ENCODE results near the gene MYOG.

Gene MYOG

DNA sequence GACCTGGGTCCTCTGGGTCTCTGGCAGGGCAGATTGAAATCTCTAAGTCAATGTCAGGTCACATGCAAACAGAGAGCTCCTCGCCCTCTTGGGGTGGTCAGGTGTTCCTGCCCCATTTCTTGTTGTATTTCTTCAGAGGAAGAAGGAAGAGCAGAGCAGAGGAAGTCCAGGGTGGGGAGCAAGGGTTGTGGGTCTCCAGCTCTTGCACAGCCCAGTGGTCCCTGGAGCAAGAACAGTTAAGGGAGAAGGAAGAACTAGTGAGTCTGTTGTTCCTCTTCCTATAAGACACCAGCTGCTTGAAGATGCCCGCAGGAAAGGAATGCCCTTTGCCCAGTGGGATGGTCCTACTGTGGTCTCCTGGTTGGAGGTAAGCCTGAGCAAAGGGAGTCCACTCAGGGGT, 26.3 kb downstream of the MYOG start:
- POLR2A ChIA-PET = no interaction called here
- TF ChIP-seq, protein P1, sequence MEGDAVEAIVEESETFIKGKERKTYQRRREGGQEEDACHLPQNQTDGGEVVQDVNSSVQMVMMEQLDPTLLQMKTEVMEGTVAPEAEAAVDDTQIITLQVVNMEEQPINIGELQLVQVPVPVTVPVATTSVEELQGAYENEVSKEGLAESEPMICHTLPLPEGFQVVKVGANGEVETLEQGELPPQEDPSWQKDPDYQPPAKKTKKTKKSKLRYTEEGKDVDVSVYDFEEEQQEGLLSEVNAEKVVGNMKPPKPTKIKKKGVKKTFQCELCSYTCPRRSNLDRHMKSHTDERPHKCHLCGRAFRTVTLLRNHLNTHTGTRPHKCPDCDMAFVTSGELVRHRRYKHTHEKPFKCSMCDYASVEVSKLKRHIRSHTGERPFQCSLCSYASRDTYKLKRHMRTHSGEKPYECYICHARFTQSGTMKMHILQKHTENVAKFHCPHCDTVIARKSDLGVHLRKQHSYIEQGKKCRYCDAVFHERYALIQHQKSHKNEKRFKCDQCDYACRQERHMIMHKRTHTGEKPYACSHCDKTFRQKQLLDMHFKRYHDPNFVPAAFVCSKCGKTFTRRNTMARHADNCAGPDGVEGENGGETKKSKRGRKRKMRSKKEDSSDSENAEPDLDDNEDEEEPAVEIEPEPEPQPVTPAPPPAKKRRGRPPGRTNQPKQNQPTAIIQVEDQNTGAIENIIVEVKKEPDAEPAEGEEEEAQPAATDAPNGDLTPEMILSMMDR (IDR thresholded peaks at IDR 0.05; ENCODE audit: insufficient read depth, low read length, missing control alignments) = no peak
- CTCF ChIA-PET = interaction anchor here (0.8 to 15.3 kb wide), 8 partner anchors 9 to 213 kb away, joined by 3 to 152 read pairs (median 4); no protein-coding TSS in a partner anchor
- H3K4me3 ChIP-seq (ENCODE audit: low read depth, low read length) = no peak overlapping the region
- no peak for DNase-seq (ENCODE audit: low read depth, low spot score)

DNA sequence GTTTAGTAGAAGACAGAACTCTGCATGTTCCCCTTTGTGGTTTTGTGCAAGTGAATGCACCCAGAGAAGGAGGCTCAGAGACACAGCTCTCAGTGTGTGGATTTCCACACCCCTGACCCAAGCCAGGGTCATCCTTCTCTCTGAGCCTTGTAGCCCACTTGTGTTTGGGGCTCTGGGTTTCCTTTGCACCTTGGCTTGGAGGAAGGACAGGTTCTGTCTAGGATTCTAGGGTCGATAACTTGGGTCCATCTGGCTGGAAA, 27.2 kb downstream of the MYOG start:
- ChIA-PET CTCF (interaction anchor here (0.8 to 15.3 kb wide), 11 partner anchors 8 to 214 kb away, joined by 3 to 152 read pairs (median 4); no protein-coding TSS in a partner anchor), POLR2A (no interaction called here)
- no peak for DNase-seq (ENCODE audit: low read depth, low spot score)
- TF ChIP-seq, protein P1 (IDR thresholded peaks at IDR 0.05; ENCODE audit: insufficient read depth, low read length, missing control alignments) = no peak
- no peak overlapping the region for H3K4me3 ChIP-seq (ENCODE audit: low read depth, low read length)

DNA sequence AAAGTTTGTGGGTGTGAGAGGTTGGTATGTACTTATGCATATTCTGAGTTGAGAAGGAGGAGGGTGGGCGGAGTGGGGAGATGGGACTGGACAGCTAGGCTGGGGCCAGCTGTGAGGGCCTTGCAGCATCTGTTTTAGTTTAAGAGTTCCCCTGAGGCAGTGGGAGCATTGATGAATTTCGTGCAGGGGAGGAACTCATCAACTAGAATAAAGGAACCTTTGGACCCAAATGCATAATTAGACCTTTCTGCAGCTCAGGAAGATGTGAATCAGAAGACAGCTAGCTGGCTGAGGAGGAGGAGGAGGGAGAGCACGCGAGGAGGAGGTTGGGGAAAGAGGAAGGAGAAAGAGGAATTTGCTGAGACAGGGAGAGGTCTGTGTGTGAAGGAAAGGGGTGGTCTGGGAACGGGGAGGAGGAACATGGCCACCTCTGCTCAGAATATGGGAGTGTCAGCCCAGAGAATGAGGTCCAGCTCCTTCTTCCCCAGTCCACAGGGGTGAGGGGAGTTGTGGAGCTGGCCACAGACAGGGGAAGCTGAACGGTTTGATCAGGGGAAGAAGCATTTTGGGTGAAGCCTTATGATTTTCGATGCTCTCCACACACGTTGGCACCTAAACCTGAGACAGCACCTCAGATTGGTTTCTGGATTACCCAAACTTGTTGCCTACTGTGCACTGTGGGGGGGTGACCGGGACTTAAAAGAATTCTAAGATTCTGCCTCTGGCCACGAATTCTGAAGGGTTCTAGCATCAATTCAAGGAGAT, 27.7 kb downstream of the MYOG start:
- no peak overlapping the region for H3K4me3 ChIP-seq (ENCODE audit: low read depth, low read length)
- ChIA-PET POLR2A (no interaction called here), CTCF (interaction anchor here (0.9 to 15.3 kb wide), 10 partner anchors 8 to 210 kb away, joined by 3 to 152 read pairs (median 5); no protein-coding TSS in a partner anchor)
- DNase-seq (ENCODE audit: low read depth, low spot score) = no peak
- TF ChIP-seq, protein P1 (IDR thresholded peaks at IDR 0.05; ENCODE audit: insufficient read depth, low read length, missing control alignments) = no peak

DNA sequence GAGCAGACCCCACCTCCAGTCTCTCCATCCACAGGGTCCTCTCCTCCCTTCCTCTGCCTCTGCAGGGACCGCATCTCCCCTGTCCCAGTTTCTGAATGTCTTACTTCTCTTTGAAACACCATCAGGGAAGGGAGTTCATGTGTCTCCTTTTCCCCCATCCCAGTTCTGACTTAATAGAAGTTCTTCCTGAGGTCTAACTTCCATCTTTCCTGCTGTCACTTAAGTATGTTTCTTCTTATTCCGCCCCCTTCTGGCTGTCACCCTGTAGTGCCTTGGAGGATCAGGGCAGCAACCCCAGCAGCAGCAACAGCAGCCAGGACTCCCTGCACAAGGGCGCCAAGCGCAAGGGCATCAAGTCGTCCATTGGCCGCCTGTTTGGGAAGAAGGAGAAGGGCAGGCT, 29.3 kb downstream of the MYOG start:
- no peak for DNase-seq (ENCODE audit: low read depth, low spot score)
- CTCF ChIA-PET = interaction anchor here (0.9 to 15.3 kb wide), 7 partner anchors 8 to 211 kb away, joined by 3 to 152 read pairs (median 8); no protein-coding TSS in a partner anchor
- POLR2A ChIA-PET = no interaction called here
- H3K4me3 ChIP-seq (ENCODE audit: low read depth, low read length) = no peak overlapping the region
- TF ChIP-seq, protein P1 (IDR thresholded peaks at IDR 0.05; ENCODE audit: insufficient read depth, low read length, missing control alignments) = no peak

DNA sequence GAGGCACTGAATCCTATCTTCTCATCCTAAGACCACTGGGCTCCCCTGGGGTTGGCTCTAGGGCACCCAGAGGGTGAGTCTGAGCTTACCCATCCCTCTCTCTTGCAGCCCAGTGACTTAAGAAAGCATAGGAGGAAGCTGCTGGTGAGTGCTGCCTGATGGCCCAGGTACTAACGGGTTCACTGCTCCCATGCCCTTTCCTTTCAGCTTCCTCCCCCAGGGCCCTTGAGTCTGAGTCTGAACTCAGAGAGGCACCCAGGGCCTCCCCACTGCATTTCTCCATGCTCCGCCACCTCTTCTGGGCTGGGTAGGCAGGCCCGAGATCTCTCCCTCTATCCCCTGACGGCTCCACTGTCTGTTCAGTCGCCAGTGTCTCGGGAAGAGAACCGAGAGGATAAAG, 29.8 kb downstream of the MYOG start:
- ChIA-PET POLR2A (no interaction called here), CTCF (interaction anchor here (0.8 to 15.3 kb wide), 7 partner anchors 8 to 212 kb away, joined by 3 to 152 read pairs (median 4); no protein-coding TSS in a partner anchor)
- no peak for DNase-seq (ENCODE audit: low read depth, low spot score)
- no peak overlapping the region for H3K4me3 ChIP-seq (ENCODE audit: low read depth, low read length)
- TF ChIP-seq, protein P1 (IDR thresholded peaks at IDR 0.05; ENCODE audit: insufficient read depth, low read length, missing control alignments) = no peak

DNA sequence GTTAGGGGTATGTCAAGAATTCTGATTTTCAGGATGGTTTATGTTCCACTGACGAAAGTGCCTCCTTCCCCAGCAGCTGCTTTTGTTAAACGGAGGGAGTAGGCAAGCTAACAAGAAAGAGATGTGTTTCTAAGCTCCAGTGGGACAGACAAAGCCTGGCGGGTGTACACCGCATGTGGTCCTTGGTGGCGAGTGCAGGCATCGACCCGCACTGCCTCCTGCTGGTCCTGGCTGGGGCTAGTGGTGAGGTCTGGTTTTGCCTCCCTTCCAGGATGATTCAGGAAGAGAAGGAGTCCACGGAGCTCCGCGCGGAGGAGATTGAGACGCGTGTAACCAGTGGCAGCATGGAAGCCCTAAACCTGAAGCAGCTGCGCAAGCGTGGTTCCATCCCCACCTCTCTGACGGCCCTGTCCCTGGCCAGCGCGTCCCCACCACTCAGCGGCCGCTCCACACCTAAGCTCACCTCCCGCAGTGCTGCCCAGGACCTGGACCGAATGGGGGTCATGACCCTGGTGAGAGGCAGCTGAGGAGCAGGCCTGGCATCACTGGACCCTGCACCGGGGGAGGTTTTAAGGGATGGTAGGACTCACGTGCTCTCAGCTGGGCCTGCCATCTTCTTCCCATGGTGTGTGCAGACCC, 30.5 kb downstream of the MYOG start:
- ChIA-PET CTCF (interaction anchor here (0.8 to 15.3 kb wide), 10 partner anchors 8 to 213 kb away, joined by 3 to 152 read pairs (median 4); no protein-coding TSS in a partner anchor), POLR2A (interaction anchor here (0.6 kb wide), 2 partner anchors 239 to 1222 kb away, joined by 3 read pairs; no protein-coding TSS in a partner anchor)
- DNase-seq (ENCODE audit: low read depth, low spot score) = no peak
- H3K4me3 ChIP-seq (ENCODE audit: low read depth, low read length) = no peak overlapping the region
- TF ChIP-seq, protein P1 (IDR thresholded peaks at IDR 0.05; ENCODE audit: insufficient read depth, low read length, missing control alignments) = no peak

Data from AG04449 (cell line).